Activated naive CD4-positive, alpha-beta T cell (primary cell): ENCODE measurements around the gene PPIL1.
"Not testable (repeated sequence)": the region's sequence is repeated elsewhere in the genome, so short reads cannot be mapped to it uniquely, and the experiment has no call there.

Source experiments
- DNase-seq, 4 experiments: peaks; one replicate each; lab custom pipeline; 2025; lab: John Stamatoyannopoulos, UW

Gene PPIL1

DNA sequence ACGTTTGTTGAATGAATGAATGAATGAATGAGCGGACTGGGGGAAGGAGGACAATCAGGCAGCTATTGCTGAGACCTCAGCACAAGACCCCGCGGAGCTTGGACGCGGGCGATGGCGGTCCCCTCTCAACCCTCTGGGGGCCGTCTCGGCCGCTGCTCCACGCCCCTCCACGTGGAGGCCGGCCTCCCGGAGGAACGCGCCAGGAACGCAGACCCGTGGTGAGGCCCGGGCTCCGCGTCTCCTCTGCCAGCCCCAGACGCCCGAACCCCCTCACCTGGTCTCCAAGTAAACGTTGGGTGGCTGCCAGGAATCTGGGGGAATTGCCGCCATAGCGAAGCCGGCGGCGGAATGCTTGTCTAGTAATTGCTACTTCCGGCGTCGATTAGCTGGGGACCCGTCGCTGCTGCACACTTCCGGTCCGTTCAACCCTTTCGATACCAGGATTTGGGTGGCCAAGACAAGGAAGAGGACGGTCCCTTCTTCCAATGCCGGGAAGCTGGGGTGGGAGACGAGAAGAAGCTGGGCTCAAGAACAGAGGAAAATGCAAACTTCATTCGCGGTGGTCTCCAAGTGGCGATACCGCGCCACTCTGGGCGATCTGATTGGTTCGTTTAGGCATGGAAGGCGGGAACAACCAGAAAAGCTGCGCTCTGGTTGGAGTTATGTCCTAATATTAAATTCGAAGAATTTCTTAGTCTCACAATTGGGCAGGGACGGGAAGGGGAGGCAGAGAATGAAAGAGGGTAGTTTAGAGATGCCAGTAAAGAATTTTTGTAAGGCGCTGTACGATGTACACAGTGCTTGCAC is at the start of gene PPIL1:
Gene PPIL1, minus strand, starts transcription at position 361 of the 807 bp plus-strand sequence. Its CDS starts 31 bp downstream, at position 330.
- peak; percentile 57 to 82 (median 70) for DNase-seq

DNA sequence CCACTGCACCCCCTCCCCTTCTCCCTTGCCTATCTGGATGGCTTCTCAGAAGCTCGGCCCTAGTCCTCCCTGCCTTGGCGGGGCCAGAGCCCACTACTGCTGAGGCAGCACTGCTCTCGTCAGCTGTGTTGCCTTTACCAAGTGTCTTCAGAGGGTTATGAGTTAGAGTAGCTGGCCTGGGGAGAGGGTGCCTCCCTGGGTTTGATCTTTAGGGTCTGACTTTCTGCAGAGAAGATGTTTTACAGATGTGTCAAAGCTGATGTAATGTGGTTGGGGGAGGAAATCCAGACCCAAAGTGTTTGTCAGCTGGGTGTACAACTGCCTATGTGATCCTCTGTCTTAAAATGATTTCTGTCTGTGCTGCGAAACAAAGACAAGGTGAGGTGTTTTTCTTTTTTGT is 49.5 kb upstream of the PPIL1 start:
- DNase-seq, result no peak

DNA sequence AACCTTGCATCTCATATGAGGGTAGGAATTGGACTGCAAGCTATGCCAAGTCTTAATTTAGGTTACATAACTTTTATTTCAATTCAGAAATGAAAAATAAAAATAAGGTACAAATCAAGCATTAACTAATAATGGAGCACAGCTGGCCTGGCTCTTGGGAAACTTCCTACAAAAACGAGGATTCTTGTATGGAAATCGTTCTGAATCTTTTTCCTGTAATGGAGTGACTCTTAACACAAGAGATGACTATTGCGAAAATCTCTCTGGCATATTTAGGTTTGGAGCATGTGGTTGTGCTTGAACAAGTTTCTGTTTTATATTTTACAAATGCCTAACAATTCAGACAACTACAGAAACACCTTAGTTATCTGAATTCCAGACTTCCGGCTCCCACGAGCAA is 45.9 kb upstream of the PPIL1 start:
- no peak for DNase-seq

DNA sequence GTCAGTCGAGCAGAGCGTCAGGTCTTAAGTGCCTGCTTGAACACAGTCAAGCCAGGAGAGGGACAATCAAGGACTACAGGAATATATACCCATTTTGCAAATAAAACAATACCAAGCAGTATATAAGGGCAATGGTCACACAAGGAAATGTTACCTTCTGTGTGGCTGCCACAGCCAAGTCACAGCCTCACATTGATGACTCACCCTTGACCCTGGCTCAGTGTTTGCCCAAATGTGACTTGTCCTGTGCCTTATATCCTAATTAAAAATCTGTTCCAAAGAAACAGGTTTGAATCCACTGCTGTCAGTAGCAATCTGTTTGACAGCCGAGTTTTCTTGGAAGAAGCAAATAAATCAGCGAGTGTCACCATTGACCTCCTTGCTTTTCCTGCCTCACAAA is 45.4 kb upstream of the PPIL1 start:
- no peak for DNase-seq

DNA sequence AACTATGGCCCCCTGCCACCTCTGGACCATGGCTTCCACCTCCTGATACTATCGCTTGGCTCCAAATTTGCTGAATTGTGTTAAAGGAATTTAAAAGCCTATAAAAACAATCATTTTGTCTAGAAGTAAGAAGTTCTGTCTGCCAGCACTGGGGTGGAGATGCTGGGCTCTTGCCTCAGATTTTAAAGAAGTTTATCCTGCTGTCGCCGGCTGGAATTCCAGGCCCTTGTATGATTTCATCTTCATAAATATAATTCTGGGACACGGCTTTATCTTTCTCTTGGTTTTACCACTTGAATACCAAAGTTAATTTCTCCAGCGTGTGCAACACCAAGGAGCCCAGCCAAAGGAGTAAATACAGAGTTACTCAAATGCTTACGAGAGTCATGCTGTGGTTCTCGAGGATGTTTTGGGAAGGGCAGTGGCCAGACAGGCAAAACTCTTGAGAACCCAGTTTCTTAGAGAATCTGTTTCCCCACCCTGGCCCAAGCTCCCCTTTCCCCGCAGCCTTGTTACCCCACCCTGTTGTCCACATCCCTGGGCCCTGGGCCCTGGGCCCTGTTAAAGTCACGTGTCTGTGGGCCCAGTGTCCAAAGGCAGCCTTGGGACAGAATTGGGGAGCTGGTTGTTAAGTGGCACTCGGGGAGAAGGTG is 43.1 kb upstream of the PPIL1 start:
- no peak for DNase-seq

DNA sequence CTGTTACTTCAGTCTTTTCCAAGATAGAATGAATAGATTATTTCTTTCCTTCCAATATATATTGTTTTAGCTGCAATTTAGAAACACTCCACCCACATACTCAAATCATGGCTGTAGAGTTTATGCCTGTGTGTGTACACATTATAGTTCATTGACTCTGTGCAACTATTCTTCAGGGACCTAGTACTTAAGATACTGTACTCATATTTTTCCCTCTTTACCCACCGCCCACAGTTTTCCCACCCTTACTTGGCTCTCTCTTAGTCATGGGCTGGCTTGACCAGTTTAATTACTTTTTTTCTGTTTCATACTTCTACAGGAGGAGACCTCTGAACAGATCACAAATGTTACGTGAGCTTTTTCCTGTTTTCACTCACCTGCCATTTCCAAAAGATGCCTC is 41.5 kb upstream of the PPIL1 start:
- no peak for DNase-seq

DNA sequence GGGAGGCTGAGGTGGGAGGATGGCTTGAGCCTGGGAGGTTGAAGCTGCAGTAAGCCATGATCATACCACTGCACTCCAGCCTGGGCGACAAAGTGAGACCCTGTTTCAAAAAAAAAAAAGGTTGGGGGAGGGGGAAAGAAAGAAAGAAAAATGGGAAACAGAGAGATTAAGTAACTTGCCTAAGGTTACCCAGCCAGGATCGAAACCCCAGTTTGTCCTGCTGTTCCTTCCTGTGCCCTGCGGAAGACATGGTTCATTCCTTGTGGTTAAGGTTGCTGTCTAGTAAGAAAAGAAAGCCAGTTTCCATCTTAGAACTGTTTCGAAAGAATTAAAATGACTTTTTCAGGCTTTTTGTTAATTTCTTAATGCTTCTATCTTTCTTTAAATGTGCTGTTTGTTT is 41.0 kb upstream of the PPIL1 start:
- no peak for DNase-seq

DNA sequence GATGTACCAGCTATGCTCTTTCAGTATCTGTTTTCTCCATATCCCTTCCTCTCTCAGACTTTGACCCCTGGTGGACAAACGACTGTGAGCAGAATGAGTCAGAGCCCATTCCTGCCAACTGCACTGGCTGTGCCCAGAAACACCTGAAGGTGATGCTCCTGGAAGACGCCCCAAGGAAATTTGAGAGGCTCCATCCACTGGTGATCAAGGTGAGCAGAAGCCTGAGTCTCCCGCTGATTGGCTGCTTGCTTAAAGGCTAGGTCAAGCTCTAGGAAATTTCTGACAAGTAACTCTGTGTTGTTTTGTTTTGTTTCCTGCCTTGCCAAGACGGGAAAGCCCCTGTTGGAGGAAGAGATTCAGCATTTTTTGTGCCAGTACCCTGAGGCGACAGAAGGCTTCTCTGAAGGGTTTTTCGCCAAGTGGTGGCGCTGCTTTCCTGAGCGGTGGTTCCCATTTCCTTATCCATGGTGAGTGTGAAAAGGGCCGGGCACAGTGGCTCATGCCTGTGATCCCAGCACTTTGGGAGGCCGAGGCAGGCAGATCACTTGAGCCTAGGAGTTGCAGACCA is 39.7 kb upstream of the PPIL1 start:
- DNase-seq, result no peak

DNA sequence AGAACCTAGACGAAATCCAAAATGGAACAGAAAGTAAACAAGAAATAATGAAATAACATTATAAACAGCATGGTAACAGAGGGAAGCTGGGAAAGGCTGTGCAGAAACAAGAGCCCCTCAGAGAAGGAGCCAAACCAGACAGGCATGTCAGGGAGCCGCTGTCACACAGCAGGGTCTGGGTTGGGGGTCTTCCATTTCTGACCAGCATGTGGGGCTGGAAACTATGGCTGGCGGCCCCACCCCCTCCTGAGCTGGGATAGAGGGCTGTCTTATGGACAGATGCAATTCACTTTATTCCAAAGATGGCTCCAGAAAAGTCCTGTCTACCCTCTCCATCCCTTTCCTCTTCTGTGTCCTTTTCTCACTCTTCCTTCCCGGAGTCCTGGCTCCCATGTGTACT is 38.5 kb upstream of the PPIL1 start:
- no peak for DNase-seq

DNA sequence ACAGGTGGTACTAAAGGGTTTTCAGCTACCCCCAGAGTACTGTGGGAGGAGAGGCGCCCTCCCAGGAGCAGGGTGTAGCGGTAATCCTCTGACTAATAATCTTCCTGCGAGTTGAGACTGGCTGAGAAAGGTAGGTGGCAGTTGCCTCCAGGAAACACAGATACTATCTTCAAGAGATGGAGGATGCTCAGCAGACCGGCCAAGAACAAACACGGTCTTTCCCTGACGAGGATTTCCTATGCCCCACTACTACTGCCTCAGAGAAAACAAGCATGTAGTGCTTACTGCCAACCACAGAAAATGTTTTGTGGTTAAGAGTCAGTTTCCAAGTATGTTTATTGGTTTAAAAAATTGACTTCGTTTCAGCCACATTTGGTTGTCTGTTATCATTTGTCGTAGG is 38.0 kb upstream of the PPIL1 start:
- DNase-seq, result peak in 1 of 4 experiments; percentile 6

DNA sequence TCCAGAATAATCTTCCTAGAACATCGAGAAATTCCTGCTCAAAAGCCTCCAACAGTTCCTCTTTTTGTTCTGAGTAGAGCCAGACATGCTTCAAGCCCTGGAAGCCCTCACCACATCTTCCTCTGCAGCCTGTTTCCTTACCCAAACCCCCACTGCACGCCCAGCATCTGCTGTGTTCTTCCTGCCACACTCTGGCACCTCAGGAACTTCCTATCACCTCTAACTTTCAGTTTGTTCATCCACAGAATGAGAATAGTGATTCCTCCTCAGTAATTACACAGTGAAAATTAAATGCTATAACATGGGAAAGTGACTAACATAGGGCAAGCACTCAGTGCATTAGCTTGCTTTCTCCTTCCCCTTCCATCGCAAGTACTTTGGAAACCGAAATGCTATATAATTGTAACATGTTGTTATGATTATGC is 37.4 kb upstream of the PPIL1 start:
- DNase-seq, result peak in 1 of 4 experiments; percentile 9

DNA sequence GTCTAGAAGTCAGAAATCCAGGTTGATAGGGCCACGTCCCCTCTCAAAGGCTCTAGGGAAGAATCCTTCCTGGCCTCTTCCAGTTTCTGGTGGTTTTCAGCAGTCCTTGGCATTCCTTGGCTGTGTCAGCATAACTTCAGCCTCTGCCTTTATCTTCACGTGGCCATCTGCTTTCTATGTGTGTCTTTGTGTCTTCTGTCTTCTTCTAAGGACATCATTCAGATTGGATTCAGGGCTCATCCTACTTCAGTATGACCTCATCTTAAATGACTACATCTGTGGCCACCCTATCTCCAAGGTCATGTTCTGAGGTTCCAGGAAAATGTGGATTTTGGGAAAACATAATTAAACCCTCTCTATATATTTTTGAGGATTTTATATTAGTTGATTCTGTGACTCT is 34.1 kb upstream of the PPIL1 start:
- no peak for DNase-seq

DNA sequence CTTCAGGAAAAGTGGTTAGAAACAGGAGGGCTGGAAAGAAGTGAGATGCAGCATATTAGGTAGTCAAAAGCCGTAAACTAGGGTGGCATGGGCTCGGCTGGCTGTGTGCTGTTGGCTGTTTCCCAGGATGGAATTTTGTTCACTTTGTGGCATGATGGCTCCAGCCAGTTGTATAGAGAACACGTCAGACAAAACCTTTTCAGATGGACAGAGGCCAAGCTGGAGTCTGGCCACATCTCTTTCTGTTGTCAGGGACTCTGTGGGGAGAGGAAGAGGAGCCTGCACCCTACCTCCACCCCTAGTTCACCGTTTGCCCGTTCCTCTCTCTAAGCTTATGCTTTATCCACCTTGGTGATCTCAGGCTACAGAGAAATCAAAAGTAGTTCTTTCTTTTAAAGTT is 33.2 kb upstream of the PPIL1 start:
- DNase-seq, result no peak

DNA sequence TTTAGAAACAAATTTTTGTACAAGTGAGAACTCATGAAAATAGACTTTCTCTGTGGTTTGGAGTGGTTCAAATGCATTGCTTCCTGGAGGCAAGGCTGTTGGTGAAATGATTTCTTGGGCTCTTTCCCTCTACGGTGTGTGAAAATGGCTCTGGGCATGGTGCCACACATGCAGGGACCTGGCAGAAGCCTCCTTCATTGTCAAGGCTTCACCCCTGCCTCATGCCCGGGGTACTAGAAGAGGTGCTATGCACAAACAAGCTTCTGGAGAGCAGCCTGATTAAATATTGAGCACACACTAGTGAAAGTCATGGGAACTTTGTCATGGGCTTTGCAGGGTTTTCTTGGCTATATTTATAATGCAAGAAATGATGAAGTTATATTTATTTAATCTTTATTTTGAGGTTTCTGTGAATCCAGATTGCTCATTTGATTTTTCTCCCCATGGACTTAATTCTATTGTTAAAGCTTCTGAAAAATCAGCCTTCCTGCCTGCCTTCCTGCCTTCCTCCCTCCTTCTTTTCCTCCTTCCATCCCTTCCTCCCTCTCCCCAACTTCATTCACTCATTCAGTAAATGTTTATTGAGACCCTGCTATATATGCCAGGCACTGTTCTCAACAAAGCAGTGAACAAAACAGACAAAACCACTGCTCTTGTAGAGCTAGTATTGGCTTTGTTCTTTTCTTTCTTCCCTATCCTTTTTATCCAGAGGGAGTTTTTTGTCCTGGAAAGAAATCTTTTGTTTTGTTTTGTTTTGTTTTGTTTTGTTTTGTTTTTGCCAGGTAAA is 32.1 kb upstream of the PPIL1 start:
- DNase-seq, result no peak

DNA sequence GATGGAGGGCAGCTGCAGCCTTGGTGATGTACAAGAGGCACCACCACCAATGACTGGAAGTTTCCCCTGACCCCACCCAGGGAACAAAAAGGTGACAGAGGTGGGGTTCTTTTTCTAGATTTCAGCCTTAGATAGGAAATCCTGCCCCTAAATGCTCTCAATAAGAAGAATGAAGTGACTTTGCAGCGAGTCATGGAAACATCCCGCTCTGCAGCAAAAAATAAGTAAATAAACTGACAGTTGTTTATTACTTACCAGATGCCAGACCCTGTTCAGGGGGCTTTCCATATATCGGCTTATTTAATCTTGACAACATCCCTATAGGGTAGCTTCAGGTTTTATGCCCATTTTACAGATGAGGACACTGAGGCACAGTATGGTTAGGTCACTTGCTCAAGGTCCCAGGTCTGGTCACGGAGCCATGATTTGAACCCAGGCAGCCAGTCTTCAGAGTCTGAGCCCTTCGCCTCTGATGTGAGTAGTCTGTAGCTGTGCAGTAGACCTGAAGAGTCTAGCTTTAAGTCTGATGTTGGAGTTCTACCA is 30.3 kb upstream of the PPIL1 start:
- DNase-seq, result no peak

DNA sequence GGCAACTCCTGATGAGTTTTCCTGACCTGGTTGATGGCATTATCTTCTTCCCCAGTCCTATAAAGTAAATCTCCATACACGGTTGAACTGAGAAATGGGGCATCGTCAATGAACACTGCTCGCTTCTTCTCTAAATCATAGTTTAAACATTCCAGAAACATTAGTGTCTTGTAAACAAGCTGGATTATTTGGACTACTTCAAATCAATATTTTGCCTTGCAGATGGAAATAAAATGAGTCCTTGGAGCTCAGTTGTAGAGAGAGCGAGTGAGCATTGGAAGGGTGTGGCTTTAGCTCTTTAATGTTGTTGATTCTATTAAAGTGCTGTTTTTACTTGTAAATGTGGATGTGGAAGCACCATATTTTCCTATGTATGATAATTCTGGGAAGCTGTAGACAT is 29.5 kb upstream of the PPIL1 start:
- no peak for DNase-seq

DNA sequence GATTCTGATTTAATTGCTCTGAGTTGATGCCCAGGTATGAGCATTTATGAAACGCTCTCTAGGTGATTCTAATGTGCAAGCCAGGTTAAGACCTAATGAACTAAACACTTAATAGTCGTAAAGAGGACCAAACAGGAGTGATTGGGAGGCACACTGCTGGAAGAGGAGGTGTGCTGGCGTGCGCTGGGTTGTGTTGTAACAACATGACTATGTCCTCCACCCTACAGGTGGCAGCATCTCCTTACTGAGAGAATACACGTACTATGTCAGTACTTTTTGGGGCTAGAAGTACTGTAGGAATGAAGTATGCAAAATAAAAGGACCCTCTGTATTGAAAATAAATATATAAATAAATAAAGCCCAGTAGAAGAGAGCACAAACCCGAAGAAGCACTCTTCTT is 23.0 kb upstream of the PPIL1 start:
- DNase-seq, result no peak

DNA sequence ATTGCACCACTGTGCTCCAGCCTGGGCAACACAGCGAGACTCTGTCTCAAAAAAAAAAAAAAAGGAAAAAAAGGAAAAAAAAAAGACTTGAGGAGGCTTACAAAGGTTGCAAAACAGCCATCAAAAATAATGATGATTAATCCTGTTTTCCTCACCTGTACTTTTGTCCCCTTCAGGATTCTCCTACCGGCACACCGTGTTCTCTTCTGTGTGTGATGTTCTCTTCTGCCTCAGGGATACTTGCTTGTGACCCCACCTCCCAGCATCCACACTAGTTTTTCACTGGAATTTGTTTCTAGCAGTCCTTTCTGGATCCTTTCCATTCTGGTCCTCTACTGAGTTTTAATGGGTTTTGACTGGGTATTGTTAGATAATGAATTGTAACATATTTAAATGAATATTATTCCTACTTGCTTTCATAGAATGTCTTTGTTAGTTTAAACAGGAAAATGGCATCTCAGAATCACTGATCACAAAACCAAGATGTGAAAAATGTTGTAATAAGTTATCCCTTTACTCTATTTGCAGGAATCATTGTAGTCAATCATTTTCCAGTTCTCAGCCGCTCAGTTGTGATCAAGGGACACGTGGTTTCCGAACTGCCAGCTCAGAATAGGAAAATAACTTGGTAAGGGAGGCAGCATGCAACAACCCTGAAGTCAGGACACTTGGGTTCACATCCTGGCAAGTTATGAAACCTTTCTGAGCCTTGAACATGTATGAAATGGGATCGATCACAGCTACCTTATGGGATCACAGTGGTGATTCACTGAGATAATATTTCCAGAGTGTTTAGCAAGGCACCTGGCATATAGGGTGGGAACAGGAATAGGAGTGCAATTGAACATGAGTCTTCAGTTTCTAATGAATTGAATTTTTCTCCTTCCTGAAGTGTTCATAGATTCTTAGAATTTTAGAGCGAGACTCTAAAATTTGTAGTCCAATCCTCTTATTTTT is 19.7 kb upstream of the PPIL1 start:
- no peak for DNase-seq

DNA sequence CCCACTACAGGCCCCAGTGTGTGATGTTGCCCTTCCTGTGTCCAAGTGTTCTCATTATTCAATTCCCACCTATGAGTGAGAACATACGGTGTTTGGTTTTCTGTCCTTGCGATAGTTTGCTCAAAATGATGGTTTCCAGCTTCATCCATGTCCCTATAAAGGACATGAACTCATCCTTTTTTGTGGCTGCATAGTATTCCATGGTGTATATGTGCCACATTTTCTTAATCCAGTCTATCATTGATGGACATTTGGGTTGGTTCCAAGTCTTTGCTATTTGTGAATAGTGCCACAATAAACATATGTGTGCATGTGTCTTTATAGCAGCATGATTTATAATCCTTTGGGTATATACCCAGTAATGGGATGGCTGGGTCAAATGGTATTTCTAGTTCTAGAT is 16.6 kb upstream of the PPIL1 start:
- DNase-seq, result not testable (repeated sequence)

DNA sequence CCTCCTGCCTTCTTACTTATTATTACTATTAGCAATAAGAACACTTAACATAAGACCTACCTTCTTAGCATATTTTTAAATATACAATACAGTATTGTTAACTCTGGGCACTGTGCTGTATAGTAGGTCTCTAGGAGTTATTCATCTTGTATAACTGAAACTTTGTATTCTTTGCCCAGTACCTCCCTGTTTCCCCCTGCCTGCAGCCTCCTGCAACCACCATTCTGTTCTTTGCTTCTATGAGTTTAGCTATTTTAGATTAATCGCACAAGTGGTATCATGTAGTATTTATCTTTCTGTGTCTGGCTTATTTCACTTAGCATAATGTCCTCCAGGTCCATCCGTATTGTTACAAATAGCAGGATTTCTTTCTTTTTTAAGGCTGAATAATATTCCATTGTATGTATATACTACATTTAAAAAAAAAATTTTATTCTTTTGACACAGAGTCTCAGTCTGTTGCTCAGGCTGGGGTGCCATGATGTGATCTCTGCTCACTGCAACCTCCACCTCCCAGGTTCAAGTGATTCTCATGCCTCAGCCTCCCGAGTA is 15.6 kb upstream of the PPIL1 start:
- DNase-seq, result no peak
